Prostate gland (tissue), 2 donors: Measurements from ENCODE around the gene TMEM258. TPM values are rescaled to one million over a fixed set of nuclear protein-coding genes. Genes with fewer than 3 reads are reported as not detected.

Experiments
- DNase-seq: peaks from one replicate; pipeline ENCODE4 v3.0.0-alpha.2; 2019; ENCODE audit warnings: low spot score
- H3K27ac ChIP-seq, 2 donors: fragments of 200-600 bp; sonication (generic); 2 replicates each; pipeline ENCODE4 v1.5.1; 2017 to 2019
- H3K27me3 ChIP-seq: fragments of 200-600 bp; sonication (generic); replicated peaks from 2 replicates; pipeline ENCODE4 v1.5.1; 2019; ENCODE audit not compliant: insufficient read depth
- H3K36me3 ChIP-seq, 2 donors: fragments of 200-600 bp; sonication (generic); 1 replicate in 1 of 2; 2 replicates in 1 of 2; pipeline versions ENCODE4 v1.5.1 to v1.8.1; 2017 to 2019
- H3K4me1 ChIP-seq: fragments of 200-600 bp; sonication (generic); replicated peaks from 2 replicates; pipeline ENCODE4 v1.5.1; 2019
- H3K4me3 ChIP-seq, 2 donors: fragments of 200-600 bp; sonication (generic); 2 replicates each; pipeline ENCODE4 v1.5.1; 2017 to 2019
- H3K9me3 ChIP-seq: fragments of 200-600 bp; sonication (generic); 2 replicates; pipeline ENCODE4 v1.5.1; 2017
- CTCF ChIP-seq, 4 experiments: fragments of 200-600 bp in 2 of 4; fragments of 450-650 bp in 2 of 4; sonication (generic) in 2 of 4; IDR thresholded peaks; 1 replicate in 3 of 4; 2 replicates in 1 of 4; pipeline ENCODE4 v1.5.1; 2016 to 2019; ENCODE audit warnings: antibody characterized with exemption in 4 of 4, mild to moderate bottlenecking in 2 of 4, moderate library complexity in 2 of 4
- POLR2A ChIP-seq: fragments of 450-650 bp; IDR thresholded peaks from one replicate; pipeline ENCODE4 v1.6.1; 2016; ENCODE audit warnings: antibody characterized with exemption, mild to moderate bottlenecking
- POLR2AphosphoS5 ChIP-seq: sonication (generic); formaldehyde crosslinking; IDR thresholded peaks from one replicate; pipeline ENCODE4 v1.6.1; 2017; ENCODE audit warnings: antibody characterized with exemption
- WGBS: methylation state at CpG from one replicate; pipeline ENCODE4 v1.1.5; 2018; 5-methylcytosine and 5-hydroxymethylcytosine counted together
- intact Hi-C: fragments of 100-400 bp; cut with DNase I; formaldehyde crosslinking; loops from one replicate; pipeline ENCODE4 v1.14.2; 2022
- total RNA-seq, 2 donors: library from RNA; depleted of rRNA; stranded (reverse); fragments of >200 nt; gene quantifications; one replicate each; pipeline ENCODE4 v1.1.0, GENCODE V29; 2016

Gene TMEM258
- total RNA-seq, 2 donors from 2014 or later = 34.8 to 82.9 TPM

GRCh38 chr11:61795876-61796526 is 3.6 kb upstream of the TMEM258 start:
- H3K36me3 ChIP-seq = no peaks in the 10 kb centered on the region
- H3K9me3 ChIP-seq = no peaks in the 10 kb centered on the region
- H3K27me3 ChIP-seq = no peaks in the 10 kb centered on the region
- intact Hi-C loops = loop anchor here (2.0 to 5.0 kb wide), 3 partner anchors 95 to 311 kb away; partner anchors contain the start of gene FADS3
- 90% methylated on average over 18 of the region's 18 CpGs for WGBS
- DNase-seq = no peak
- no peak overlapping the region for H3K27ac ChIP-seq
- TF ChIP-seq CTCF (IDR thresholded peaks at IDR 0.05) = no peak
- TF ChIP-seq POLR2A = no peak
- TF ChIP-seq POLR2AphosphoS5 = no peak
- no peak overlapping the region for H3K4me3 ChIP-seq
- peaks cover 16% of the 10 kb centered on the region for H3K4me1 ChIP-seq

GRCh38 chr11:61795459-61795858 is 3.1 kb upstream of the TMEM258 start:
- intact Hi-C loops = loop anchor here (5.0 kb wide), 1 partner anchor 312 kb away; no protein-coding TSS in a partner anchor
- no peak for TF ChIP-seq CTCF (IDR thresholded peaks at IDR 0.05)
- no peak for TF ChIP-seq POLR2A
- TF ChIP-seq POLR2AphosphoS5 = no peak
- peaks cover 16% of the 10 kb centered on the region for H3K4me1 ChIP-seq
- DNase-seq = no peak
- no peaks in the 10 kb centered on the region for H3K27me3 ChIP-seq
- no peaks in the 10 kb centered on the region for H3K9me3 ChIP-seq
- no peaks in the 10 kb centered on the region for H3K36me3 ChIP-seq
- H3K27ac ChIP-seq = no peak overlapping the region
- 87% methylated on average over 12 of the region's 12 CpGs for WGBS
- H3K4me3 ChIP-seq = no peak overlapping the region

- no peaks in the 10 kb centered on the region for H3K9me3 ChIP-seq
- whole genome bisulfite sequencing = 84% methylated on average over 4 of the region's 4 CpGs
These were observed 2.2 kb upstream of the TMEM258 start for GRCh38 chr11:61794579-61794978.

GRCh38 chr11:61793829-61794204 is 1.4 kb upstream of the TMEM258 start:
- H3K9me3 ChIP-seq = no peaks in the 10 kb centered on the region
- no peak for TF ChIP-seq POLR2AphosphoS5
- no peak for TF ChIP-seq POLR2A
- TF ChIP-seq CTCF (IDR thresholded peaks at IDR 0.05) = no peak
- H3K4me3 ChIP-seq = no peak overlapping the region
- peaks cover 0 to 5% of the 10 kb centered on the region in 2 donors for H3K36me3 ChIP-seq
- H3K4me1 ChIP-seq = peaks cover 16% of the 10 kb centered on the region
- no peaks in the 10 kb centered on the region for H3K27me3 ChIP-seq
- no peak overlapping the region for H3K27ac ChIP-seq
- intact Hi-C loops = no loop called here
- WGBS = 47% methylated on average over 3 of the region's 3 CpGs
- no peak for DNase-seq

More at GRCh38 chr11:61794579-61794978, 2.2 kb upstream of the TMEM258 start:
- no peak overlapping the region for H3K27ac ChIP-seq
- H3K4me3 ChIP-seq = no peak overlapping the region
- TF ChIP-seq POLR2A (no peak), POLR2AphosphoS5 (no peak), CTCF (IDR thresholded peaks at IDR 0.05) (no peak)
- peaks cover 16% of the 10 kb centered on the region for H3K4me1 ChIP-seq
- no peaks in the 10 kb centered on the region for H3K27me3 ChIP-seq
- no peak for DNase-seq
- H3K36me3 ChIP-seq = peaks cover 0 to 2% of the 10 kb centered on the region in 2 donors
- intact Hi-C loops = no loop called here
